DLD1 (cell line): ENCODE measurements around the gene DUS4L.
"Not testable (repeated sequence)": the region's sequence is repeated elsewhere in the genome, so short reads cannot be mapped to it uniquely, and the experiment has no call there.

Source experiments
- in situ Hi-C: cut with HindIII; loops from 2 replicates; pipeline ENCODE4 v1.10.0; 2017; ENCODE audit warnings: low sequenced_read_pairs

The DUS4L gene

DNA sequence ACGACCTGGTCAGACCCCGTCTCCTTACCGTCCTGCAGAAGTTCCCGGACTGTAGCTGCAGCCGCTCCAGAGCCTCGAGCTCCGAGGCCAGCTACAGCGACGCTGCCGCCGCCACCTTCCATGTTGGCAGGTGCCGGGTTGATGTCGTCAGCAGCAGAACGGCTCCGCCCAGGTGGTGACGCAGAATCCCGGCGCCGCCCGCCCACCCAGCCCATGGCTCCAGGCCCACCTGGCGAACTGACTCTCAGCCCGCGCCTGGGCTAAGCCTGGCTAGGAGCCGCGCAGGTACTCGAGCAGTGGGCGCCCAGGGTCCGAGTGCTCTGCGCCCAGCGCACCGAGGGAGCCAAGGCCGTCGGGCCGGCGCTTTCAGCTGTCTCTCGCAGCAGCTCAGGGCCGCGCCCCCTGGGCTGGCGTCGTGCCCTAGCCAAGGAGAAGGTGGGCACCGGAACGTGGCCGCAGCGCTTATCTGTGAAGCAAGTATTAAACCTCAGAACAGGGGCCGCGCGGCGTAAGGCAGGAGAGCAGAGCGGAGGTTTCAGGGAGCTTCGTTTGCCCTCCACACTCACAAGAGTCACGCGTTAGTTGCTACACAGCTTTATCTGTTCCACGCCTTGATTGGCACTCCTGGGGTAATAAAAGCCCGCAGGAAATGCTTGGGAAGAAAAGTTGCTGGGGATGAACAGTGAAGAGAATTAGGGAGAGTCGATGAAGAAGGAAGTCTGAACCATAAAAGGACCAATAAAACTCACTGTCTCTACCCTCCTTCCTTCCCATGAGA, at the start of gene DUS4L, which contains the start of gene COG5:
DUS4L (plus strand) TSS at position 197 of the 778 bp plus-strand sequence. CDS start 3,100 bp downstream, outside the sequence.
COG5 (minus strand) TSS at position 146 of the 778 bp plus-strand sequence; CDS start at position 122, 24 bp downstream.
- in situ Hi-C loops: no loop called here

DNA sequence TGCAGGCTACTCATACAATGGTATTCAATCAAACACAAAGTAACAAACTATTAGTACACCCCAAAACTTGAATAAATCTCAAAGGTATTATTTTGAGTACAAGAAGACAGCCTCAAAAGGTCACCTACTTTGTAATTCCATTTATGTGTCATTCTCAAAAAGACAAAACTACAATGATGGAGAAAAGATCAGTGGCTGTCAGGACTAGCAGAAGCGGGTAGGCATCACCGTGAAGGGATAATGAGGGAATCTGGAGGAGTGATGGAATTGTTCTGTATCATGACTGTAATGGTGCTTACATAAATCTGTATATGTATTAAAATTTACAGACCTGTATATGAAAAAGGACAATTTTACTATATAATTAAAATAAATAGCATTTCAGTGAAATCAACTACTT, 37.1 kb upstream of the DUS4L start:
- in situ Hi-C loops: no loop called here

DNA sequence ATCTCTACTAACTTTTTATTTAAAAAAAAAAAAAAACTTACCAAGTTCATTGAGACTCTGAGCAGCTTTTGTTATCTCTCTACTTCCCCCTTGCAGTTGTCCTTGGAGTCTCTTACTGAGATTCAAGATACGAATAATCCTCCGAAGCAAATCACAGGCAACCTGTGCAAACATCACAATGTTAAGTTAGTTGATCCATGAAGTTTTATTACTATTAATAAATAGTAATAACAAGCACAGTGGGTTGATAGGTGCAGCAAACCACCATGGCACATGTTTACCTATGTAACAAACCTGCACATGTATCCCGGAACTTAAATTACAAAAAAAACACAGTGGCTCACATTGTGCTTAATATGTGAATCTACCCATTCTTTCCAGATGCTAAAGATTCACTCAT, 36.6 kb upstream of the DUS4L start:
- in situ Hi-C loops: no loop called here

DNA sequence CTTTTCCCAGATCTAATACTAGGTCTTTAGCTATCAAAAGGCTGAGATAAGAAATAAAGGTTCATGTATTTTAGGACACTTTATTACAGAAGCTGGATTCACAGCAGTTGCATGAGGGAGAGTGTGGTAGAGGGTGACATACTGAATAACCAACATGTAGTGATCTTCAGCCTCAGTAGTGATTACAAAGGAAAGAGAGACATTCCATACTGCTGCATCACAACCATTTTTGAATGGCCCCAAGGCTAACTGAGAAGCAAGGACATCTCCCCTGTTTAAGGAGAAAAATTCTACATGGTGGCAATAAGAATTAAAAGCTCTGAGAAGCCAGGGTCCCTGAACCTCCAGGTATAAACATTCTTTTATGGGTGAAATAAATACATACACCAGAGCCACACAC, 35.3 kb upstream of the DUS4L start:
- in situ Hi-C loops: no loop called here

DNA sequence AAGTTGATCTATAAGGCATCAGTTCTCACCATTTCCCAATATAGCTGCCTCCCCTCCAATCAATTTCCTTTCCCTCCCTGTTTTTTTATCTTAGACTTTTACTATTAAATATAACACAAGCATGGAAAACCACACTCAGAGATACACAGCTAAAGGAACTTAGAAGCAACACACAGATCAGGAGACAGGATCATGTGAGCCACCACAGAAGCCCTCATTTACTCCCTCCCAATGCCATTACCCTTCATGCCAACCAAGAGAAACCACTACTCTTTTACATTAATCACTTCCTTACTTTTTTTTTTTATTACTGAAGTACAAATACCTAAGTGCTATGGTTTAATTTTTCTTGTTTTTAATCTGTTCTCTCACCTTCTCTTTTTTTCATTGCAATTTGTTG, 33.0 kb upstream of the DUS4L start:
- in situ Hi-C loops: no loop called here

- in situ Hi-C loops: no loop called here
Observed at GRCh38 chr7:107534139-107534538, 29.6 kb upstream of the DUS4L start.

GRCh38 chr7:107537228-107537627, 26.5 kb upstream of the DUS4L start:
- in situ Hi-C loops: not testable (repeated sequence)

DNA sequence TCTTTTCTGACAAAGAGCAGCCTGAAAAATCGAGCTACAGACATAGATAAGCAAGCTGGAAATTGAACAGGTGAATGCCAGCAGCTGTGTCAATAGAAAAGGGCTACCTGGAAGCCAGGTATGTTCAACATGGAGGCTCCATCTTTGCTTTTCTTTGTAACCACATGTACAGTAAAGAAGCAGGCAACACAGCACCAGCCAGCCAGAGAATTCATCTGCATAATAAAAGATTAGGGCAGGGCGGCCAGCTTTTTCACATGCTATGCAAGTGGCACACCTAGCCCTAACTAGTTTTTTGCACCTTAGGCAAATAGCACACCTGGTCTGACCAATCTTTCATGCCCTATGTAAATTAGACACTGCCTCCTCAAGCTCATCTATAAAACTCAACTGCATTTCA, 25.8 kb upstream of the DUS4L start:
- in situ Hi-C loops: no loop called here

GRCh38 chr7:107543338-107543993, 20.3 kb upstream of the DUS4L start:
- in situ Hi-C loops: no loop called here

GRCh38 chr7:107544848-107545591, 18.8 kb upstream of the DUS4L start:
- in situ Hi-C loops: no loop called here

- in situ Hi-C loops: no loop called here
Observed at GRCh38 chr7:107551936-107552335, 11.8 kb upstream of the DUS4L start.

- in situ Hi-C loops: no loop called here
Observed at GRCh38 chr7:107555893-107556292, 7.9 kb upstream of the DUS4L start.

DNA sequence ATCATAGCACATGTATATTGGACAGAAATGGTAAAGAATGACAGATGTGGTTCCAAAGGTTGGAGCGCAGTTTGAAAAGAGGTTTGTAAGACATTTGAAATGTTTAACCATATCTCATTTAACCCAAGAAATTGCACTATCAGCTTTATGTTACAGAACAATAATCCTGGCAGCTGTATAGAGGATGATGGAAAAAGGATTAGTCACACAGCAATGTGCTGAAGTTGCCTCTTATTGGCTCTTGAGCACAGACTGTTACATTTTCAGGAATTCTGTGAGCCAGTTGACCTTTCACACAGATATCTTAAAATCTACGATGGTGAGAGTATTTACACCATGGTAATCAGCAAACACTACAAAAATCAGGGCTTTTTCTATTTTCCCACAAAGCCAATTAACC, 3.9 kb upstream of the DUS4L start:
- in situ Hi-C loops: no loop called here

GRCh38 chr7:107560898-107561516, 2.8 kb upstream of the DUS4L start:
- in situ Hi-C loops: no loop called here

- in situ Hi-C loops: no loop called here
Observed at GRCh38 chr7:107563081-107563774, 543 bp upstream of the DUS4L start.

DNA sequence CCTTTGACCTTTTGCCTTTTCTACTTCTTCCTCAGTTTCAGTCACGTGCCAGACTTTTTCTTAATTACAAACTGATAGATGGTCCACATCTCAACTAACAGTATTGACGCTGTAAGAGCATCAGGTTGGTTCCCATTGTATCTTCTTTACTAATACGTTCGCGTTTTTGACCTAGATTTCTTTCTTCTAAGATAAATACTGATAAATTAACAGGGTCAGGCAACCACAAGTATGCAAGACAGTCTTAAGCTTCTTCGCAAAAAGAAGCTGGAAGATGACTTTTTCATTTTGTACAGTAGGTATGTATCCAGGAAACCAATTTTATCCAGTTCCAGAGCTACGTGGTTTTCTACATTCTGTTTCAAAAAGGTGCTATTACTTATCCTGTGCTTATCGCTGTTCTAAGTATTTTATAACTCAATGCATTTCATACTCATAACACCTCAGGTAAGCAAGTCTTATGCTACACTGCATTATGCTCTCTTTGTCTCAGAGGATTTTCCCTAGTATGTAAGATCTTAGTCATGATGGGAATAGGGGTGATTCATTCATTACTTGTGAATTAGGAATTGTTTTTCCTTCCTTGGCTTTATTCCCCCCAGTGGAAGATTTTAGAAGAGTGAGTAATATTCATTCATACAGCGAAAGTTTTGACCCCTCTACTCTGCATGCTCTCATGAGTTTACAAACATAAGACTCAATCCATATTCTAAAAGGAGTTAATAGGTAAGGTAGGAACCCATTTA, 955 bp downstream of the DUS4L start:
- in situ Hi-C loops: no loop called here

DNA sequence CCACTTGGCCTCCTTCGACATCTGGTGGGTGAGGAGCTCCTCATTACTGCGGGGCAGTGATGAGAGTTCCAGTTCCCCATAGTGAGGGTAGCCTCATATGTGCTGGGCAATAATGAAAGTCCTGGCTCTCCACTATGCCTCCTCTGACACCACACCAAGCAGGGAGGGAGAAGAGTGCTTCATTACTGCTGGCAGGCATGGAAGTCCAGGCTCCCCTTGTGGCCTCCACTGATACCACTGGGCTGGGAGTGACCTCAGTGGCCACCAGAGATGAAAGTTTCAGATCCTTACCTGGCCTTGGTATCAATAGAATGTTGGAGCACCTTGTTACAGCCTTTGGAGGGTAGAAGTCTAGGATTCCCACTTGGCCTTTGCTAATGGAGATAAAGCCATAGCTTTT, 6.5 kb downstream of the DUS4L start:
- in situ Hi-C loops: no loop called here

DNA sequence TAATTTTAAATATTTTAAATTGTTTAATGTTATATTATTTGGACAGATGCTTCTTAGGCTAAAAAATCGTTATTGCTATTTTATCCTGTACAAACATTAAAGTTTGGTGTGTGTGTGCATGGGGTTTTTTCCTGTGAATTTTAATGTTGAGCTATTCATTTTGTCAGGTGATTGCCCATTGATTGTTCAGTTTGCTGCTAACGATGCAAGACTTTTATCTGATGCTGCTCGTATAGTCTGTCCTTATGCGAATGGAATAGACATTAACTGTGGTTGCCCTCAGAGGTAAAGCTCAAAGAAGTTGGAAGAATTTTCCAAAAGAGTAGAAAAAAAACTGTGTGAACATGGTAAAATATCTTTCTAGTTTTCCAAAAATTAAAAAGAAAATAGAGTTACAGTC, 9.8 kb downstream of the DUS4L start:
- in situ Hi-C loops: no loop called here

DNA sequence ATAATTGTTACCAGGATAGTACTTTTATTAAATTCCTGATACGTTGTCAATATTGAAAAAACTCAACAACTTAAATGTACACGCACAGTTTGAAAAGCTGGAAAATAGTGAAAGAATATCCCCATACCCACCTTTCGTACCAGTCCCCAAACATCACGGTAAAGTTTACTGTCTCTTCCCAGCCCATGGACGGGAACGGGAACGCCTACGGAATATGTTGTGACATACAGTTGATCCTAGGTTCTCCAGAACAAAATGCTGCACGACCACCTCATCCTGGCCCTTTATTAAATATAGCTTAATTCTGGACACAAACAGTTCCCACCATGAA, 15.7 kb downstream of the DUS4L start:
- in situ Hi-C loops: no loop called here
